ENCODE results near the gene HEG1.

The HEG1 gene

GRCh38 chr3:124926426-124927101, 129.2 kb downstream of the HEG1 start:
- FAIRE-seq: peak; percentile 73
- no peak for TF ChIP-seq PAX5 (IDR thresholded peaks at IDR 0.05; ENCODE audit: insufficient read depth, low read length, severe bottlenecking)
- TF ChIP-seq TAF1 (IDR thresholded peaks at IDR 0.05; ENCODE audit: low read depth, low read length): no peak
- TF ChIP-seq POU2F2 (IDR thresholded peaks at IDR 0.05; ENCODE audit: low read depth, low read length): no peak
- no peak for TF ChIP-seq SPI1 (IDR thresholded peaks at IDR 0.05; ENCODE audit: low read depth, low read length)
- TF ChIP-seq POLR2A (IDR thresholded peaks at IDR 0.05; ENCODE audit: low read depth, low read length): no peak
- TF ChIP-seq POLR2AphosphoS5 (IDR thresholded peaks at IDR 0.05; ENCODE audit: low read depth, low read length): no peak
- no peak for DNase-seq (ENCODE audit: insufficient read length, low spot score)

- no peak for FAIRE-seq
Measured at GRCh38 chr3:124924741-124925140, 131.1 kb downstream of the HEG1 start.

GRCh38 chr3:124923833-124924232, 132.0 kb downstream of the HEG1 start:
- FAIRE-seq (no peak), DNase-seq (ENCODE audit: insufficient read length, low spot score) (no peak)
- TF ChIP-seq PAX5 (IDR thresholded peaks at IDR 0.05; ENCODE audit: insufficient read depth, low read length, severe bottlenecking) (no peak), TAF1 (IDR thresholded peaks at IDR 0.05; ENCODE audit: low read depth, low read length) (no peak), SPI1 (IDR thresholded peaks at IDR 0.05; ENCODE audit: low read depth, low read length) (no peak), POLR2AphosphoS5 (IDR thresholded peaks at IDR 0.05; ENCODE audit: low read depth, low read length) (no peak)

More at GRCh38 chr3:124924741-124925140, 131.1 kb downstream of the HEG1 start:
- DNase-seq (ENCODE audit: insufficient read length, low spot score): no peak
- TF ChIP-seq PAX5 (IDR thresholded peaks at IDR 0.05; ENCODE audit: insufficient read depth, low read length, severe bottlenecking) (no peak), SPI1 (IDR thresholded peaks at IDR 0.05; ENCODE audit: low read depth, low read length) (no peak)

- DNase-seq (ENCODE audit: insufficient read length, low spot score): no peak
- TF ChIP-seq POLR2AphosphoS5 (IDR thresholded peaks at IDR 0.05; ENCODE audit: low read depth, low read length) (no peak), POU2F2 (IDR thresholded peaks at IDR 0.05; ENCODE audit: low read depth, low read length) (no peak), SPI1 (IDR thresholded peaks at IDR 0.05; ENCODE audit: low read depth, low read length) (no peak), TAF1 (IDR thresholded peaks at IDR 0.05; ENCODE audit: low read depth, low read length) (no peak), POLR2A (IDR thresholded peaks at IDR 0.05; ENCODE audit: low read depth, low read length) (no peak), PAX5 (IDR thresholded peaks at IDR 0.05; ENCODE audit: insufficient read depth, low read length, severe bottlenecking) (no peak)
- no peak for FAIRE-seq
Measured at GRCh38 chr3:124920718-124921117, 135.1 kb downstream of the HEG1 start.

- DNase-seq (ENCODE audit: insufficient read length, low spot score): no peak
- TF ChIP-seq POLR2AphosphoS5 (IDR thresholded peaks at IDR 0.05; ENCODE audit: low read depth, low read length): no peak
- TF ChIP-seq TAF1 (IDR thresholded peaks at IDR 0.05; ENCODE audit: low read depth, low read length): no peak
- TF ChIP-seq PAX5 (IDR thresholded peaks at IDR 0.05; ENCODE audit: insufficient read depth, low read length, severe bottlenecking): no peak
- no peak for TF ChIP-seq SPI1 (IDR thresholded peaks at IDR 0.05; ENCODE audit: low read depth, low read length)
- TF ChIP-seq POLR2A (IDR thresholded peaks at IDR 0.05; ENCODE audit: low read depth, low read length): no peak
- FAIRE-seq: no peak
Measured at GRCh38 chr3:124919756-124920155, 136.0 kb downstream of the HEG1 start.

GRCh38 chr3:124918524-124918923, 137.3 kb downstream of the HEG1 start:
- no peak for DNase-seq (ENCODE audit: insufficient read length, low spot score)
- no peak for TF ChIP-seq PAX5 (IDR thresholded peaks at IDR 0.05; ENCODE audit: insufficient read depth, low read length, severe bottlenecking)
- TF ChIP-seq POLR2AphosphoS5 (IDR thresholded peaks at IDR 0.05; ENCODE audit: low read depth, low read length): no peak
- no peak for TF ChIP-seq POU2F2 (IDR thresholded peaks at IDR 0.05; ENCODE audit: low read depth, low read length)
- no peak for TF ChIP-seq TAF1 (IDR thresholded peaks at IDR 0.05; ENCODE audit: low read depth, low read length)
- TF ChIP-seq POLR2A (IDR thresholded peaks at IDR 0.05; ENCODE audit: low read depth, low read length): no peak
- TF ChIP-seq SPI1 (IDR thresholded peaks at IDR 0.05; ENCODE audit: low read depth, low read length): no peak
- FAIRE-seq: no peak

GRCh38 chr3:124916837-124917409, 138.9 kb downstream of the HEG1 start:
- FAIRE-seq: no peak
- TF ChIP-seq PAX5 (IDR thresholded peaks at IDR 0.05; ENCODE audit: insufficient read depth, low read length, severe bottlenecking): no peak
- peak; percentile 9; the same call in 1 of the 2 replicates for TF ChIP-seq SPI1 (IDR thresholded peaks at IDR 0.05; ENCODE audit: low read depth, low read length)
- no peak for DNase-seq (ENCODE audit: insufficient read length, low spot score)

All from GM12891 (cell line).